GM18873 (cell line): ENCODE results near the gene ATP6V0D1.
A peak's percentile ranks its signal among the peaks of the same experiment; 100 is the strongest.
"Not testable (repeated sequence)": the region's sequence is repeated elsewhere in the genome, so short reads cannot be mapped to it uniquely, and the experiment has no call there.

Source experiments
- ATAC-seq: cut with Tn5 transposase; IDR thresholded peaks from one replicate; pipeline ENCODE4 v1.9.1; 2021; ENCODE audit warnings: mild to moderate bottlenecking, moderate library complexity, moderate number of reproducible peaks; ENCODE audit not compliant: unreplicated experiment, low FRiP score

Gene ATP6V0D1

DNA sequence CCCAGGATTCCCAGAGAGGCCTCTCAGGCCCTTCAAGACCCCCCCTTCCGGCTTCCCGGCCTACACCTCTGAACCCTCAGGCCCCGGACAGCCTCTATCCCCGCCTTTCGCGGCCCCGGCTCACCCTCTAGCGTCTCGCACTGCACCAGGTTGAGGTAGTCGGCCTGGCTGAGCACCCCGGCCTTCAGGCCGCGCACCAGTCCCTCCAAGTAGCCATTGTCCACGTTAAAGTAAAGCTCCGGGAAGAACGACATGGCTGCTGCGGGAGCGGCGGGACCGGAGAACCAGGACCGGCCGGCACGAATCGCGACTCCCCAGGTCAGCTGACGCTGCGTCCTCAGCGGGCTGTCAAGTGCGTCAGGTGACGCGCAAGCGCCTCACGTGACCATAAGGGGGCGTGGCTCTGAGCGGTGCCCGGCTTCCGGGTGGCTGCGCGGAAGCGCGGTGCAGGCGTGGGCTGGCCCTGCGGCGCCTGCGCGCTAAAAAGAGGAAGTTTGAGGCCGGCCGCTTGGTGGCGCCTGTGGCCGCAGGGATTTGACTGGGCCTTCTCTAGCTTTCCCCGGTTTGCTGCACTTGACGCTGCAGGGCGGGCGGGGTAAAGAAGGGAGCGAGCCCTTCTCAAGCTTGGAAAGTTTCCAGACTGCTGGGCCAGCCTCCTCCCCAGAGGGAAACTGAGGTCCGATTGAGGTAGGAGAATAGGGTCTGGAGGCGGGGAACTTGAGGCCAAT is at the start of gene ATP6V0D1:
TSS of gene ATP6V0D1 (minus strand) at position 325 of the 728 bp plus-strand sequence. CDS start at position 254, 71 bp downstream.
- ATAC-seq = peak; percentile 79

DNA sequence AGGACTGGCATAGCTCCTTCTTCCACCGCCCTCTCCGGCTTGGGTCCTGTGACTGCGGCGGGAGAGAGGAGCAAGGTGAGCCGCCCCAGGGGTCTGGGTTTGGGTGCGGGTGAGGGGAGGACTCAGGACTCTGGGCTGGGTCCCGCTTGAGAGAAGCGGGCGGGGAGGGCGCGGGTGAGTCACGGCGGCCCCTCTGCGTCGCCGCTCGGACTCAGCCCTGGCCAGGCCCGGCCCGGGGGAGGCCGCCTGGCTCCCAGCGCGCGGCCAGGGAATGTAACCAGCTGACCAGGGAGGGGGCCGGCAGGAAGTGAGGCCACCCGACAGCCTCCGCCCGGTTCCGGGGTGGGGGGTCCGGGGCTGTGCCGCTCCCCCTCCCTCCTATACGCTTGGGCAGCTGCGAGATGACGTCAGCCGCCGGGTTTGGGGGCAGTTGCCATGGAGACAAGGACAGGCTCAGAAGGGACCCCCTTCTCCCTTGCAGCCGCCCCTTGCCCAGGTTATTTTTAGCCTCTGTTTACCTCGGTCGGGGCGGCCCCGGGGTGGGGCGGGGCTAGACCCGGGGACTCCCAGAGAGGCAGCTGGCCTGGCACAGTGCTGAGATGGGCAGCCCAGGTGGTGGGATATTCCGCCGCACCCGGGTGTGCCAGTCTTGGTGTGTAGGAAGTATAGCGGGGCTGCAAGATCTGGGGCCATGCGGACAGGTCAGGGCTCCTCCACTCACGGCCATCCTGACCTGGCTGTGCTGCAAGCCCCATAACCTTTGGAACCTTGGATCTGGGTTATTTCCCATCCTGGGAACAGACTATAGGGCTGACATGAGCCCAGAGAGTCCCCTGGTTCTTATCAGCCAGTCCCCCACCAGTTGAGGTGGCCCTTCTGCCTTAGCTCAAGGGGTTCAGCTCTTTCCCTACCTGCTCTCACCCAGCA is 49.3 kb upstream of the ATP6V0D1 start:
- peak; percentile 31 for ATAC-seq

DNA sequence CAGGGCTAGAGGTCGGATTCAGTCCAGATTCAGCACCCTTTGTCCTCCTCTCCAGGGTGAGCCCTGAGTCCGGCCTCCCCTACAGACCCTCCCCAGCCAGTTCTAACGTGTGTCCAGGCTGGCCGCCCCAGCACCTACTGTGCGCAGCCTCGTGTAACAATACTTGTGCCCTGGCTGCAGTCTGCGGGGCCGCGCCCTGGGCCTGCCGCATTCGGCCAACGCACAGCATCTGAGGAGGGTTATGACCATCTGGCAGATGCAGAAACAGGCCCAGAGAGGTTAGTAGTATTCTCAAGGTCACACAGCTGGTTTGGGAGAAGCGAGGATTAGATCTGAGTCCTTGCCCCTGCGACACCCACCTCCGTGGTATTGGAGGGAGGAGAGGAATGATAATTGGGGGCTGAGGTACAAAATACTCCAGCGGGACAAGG is 48.6 kb upstream of the ATP6V0D1 start:
- no peak for ATAC-seq

DNA sequence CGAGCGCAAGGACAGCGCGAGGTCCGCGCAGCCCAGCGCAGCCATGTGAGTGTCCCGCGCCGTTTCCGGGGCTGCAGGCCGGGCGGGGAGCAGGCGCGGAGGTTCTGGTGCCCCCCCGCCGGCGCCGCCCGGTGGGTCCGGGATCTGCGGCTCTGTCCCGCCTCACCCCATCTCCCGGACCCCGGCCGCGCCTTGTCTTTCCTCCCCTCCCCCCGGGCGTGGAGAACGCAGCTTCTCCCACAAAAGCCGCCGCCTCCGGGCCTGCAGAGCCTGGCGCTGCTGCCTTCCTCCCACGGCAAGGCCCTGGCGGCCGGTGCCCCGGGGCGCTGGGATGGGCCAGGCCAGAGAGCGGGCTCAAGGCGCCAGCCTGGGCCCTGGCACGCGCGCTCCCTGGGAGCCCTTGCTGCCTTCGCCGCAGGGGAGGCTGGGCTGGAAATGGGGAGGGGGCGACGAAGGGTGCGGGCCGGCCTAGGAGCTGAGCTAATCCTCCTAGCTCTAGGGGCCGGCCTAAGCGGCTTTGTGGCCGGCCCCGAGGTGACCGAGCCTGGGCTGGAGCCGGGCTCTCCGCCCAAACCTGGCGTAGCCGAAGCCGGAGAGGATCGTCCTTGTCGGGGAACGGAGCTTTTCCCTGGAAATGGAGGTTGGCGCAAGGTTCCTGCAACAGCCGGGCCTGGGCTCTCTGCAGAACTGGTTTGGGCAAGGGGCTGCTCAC is 48.1 kb upstream of the ATP6V0D1 start:
- ATAC-seq = no peak

DNA sequence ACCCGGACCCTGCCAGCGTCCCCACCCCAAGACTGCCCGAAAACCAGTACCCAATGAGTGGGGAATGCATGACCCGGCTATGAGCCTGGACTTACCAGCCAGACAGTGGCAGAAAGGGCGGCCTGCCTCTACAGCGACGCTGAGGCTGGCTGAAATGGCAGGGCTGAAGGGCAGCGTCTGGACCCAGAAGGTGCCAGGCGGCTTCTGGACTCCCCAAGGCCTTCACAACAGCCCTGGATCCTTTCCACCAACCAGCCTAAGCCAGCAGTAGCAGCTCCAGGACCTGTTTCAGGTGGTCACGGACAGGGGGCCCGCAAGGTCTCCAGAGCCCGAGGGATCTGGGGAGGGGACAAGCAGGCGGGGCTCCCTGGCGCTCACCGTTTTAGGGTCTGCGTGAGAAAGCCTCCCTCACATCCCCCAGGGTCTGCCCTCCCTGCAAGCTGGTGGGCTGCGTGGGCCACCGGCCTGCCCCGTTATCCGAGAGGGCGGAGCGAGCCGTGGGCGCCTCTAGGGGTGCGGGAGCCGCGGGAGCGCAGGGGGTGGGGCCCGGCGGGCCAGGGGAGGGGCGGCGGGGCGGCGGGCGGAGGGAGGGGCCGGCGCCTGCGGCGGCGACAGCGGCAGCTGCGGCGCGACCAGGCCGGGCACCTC is 47.4 kb upstream of the ATP6V0D1 start, which contains the start of gene RIPOR1:
TSS of gene RIPOR1 (plus strand) at position 608 of the 648 bp plus-strand sequence. CDS start 9,618 bp downstream, outside the sequence.
- no peak for ATAC-seq

DNA sequence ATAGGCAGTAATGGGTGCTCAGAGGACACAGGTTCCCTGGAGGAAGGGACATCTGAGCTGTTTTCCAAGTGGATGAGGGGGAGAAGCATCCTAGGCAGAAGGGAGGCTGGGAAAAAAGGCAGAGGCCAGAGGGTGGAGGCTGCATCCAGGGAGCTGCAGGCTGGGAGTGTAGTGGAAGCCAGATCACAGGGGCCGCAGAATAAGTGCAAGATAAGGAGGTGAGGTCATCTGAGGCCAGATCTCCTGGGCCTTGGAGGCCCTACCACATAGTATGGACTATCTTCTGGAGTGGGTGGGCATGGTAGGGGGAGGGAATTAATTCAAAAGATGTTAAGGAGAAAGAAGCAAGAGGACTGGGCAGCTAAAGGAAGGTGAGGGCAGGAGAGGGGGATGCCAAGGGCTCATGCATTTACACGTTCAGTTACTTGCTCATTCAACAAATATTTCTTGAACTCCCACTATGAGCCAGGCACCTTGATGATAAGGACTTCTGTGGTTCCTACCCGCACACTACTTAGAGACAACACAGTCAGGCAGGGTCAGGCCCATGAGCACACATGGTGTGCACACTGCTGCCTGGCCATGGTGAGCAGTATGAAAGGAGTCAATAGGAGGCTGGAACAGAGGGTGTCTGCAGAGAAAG is 45.3 kb upstream of the ATP6V0D1 start:
- ATAC-seq = no peak

DNA sequence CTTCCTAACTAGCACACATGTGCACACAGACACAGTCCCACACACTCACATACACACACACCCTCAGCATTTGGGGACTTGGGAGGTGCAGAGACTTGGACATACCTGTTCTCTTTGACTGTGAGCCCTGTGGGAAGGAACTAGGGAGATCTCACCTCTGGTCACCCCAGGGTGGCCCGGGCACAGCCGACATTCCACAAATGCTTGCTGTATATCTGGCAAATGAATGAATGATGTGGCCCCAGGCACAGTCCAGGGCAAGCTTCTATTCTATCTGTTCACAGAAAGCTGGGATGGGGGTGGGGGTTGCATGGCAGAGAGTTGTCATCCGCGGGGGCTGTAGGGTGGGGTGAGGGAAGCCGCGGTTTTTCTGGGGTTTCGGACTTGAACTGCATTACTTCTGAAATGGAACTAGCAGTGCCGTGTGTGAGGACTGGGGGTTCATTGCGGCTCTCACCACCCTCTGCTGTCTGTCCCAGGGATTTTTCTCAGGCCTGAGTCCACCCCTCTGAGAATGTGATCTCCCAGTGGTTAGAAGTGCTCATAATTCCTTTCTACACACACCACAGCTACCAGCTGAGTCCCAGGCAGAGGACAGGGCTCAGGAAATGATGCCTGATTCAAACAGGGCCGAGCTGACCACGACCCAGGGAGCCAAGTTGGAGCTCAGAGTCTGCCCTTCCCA is 44.4 kb upstream of the ATP6V0D1 start:
- ATAC-seq = no peak

DNA sequence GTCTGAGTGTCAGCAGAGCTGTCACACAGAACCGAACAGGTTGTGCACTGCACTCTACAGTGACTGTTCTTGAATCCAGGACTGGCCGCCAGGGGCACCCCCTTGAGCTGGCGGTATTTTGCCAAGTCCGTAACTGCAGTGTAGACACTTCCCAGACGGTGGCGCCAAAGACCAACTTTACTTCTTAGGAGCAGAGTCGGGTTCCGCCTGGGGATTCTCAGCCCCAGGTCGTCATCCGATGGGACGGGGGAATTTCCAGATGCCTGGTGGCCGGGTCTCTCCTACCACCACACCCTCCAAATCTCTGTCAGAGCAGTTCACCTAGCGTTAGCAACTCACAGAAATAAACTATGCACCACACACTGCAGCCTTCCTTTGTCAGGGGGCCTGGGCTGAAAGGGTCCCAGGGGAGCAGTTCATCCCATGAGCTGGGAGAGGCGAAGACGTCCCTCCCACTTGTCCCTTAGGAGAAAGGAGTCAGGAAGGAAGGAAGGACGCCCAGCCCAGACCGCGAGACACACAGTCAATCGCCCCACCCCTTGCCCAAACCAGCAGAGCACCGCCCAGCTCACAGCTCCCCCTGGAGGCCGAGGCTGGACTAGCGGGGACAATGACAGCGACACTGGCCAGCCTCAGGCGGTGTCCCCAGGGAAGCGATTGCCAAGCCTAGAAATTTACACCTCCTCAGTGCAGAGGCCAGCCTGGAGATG is 40.3 kb upstream of the ATP6V0D1 start:
- ATAC-seq = peak; percentile 70

DNA sequence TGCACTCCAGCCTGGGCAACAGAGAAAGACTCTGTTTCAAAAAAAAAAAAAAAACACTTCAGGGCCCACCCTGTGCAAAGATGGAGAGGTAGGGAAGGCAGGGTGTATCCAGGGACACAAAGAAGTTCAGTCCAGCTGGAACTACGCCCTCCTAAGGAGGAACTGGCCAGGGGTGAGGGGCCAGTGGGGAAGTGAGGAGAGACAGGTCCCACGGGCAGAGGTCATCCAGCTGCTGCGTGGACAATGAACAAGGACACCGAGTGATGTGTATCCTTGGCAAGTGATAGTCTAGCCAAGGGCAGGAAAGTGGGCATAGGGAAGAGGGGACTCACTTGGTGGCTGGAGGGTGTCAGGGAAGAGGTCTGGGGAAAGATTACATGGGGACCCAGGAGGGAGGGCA is 38.3 kb upstream of the ATP6V0D1 start:
- ATAC-seq = no peak

DNA sequence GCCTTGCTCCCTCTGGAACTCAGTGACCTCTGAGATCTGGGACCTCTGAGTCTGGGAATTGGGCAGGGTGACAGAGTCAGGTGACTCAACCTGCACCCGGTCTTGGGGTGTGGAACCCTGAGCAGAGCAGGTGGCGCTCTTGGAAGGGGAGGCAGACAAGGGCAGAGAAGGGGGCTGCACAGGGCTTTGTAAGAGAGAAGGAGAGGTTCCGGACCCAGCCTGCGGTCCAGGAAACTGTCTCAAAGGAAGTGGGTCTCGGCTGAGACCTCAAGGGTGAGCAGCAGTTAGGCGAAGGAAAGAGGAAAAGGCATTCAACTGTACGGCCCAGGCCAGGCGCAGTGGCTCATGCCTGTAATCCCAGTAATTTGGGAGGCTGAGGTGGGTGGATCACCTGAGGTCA is 37.7 kb upstream of the ATP6V0D1 start:
- no peak for ATAC-seq

DNA sequence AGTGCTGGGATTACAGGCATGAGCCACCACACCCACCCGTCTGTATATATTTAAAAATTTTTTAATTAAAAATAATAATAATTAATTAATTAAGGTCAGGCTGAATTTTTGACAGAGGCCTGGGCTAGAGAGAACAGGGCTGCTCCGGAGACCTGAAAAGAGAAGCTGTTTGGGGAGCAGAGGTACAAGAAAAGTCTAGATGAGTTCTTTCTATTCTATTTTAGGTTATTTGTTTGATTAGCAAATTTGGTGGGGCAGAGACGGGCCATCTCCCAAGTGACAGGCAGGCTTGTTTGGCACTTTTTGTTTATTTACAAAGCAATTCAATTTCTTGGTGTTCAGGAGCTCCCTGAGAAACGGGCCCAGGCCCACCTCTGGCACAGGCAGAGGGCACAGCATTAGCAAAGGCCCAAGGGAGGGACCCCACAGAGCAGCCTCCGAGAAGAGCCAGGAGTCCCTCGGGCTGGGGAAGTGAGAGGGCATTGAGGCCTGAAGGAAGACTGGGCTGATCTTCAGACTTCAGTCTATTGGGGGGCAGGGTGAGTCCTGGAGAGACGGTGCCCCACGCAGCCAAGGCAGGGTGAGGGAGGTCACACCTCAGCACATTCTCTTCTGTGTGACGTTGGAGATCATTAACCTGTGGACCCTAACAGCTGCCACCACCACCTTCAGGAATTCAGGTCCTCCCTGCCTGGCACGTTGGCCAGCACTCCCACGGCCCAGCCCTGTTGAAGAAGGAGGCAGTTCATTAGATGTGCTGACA is 36.9 kb upstream of the ATP6V0D1 start:
- no peak for ATAC-seq

DNA sequence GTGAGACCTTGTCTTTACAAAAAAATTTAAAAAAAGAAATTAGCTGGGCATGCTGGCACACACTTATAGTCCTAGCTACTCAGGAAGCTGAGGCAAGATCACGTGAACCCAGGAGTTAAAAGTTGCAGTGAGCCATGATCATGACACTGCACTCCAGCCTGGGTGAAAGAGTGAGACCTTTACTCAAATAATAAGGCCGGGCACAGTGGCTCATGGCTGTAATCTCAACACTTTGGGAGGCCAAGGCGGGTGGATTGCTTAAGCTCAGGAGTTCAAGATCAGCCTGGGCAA is 36.1 kb upstream of the ATP6V0D1 start:
- no peak for ATAC-seq

DNA sequence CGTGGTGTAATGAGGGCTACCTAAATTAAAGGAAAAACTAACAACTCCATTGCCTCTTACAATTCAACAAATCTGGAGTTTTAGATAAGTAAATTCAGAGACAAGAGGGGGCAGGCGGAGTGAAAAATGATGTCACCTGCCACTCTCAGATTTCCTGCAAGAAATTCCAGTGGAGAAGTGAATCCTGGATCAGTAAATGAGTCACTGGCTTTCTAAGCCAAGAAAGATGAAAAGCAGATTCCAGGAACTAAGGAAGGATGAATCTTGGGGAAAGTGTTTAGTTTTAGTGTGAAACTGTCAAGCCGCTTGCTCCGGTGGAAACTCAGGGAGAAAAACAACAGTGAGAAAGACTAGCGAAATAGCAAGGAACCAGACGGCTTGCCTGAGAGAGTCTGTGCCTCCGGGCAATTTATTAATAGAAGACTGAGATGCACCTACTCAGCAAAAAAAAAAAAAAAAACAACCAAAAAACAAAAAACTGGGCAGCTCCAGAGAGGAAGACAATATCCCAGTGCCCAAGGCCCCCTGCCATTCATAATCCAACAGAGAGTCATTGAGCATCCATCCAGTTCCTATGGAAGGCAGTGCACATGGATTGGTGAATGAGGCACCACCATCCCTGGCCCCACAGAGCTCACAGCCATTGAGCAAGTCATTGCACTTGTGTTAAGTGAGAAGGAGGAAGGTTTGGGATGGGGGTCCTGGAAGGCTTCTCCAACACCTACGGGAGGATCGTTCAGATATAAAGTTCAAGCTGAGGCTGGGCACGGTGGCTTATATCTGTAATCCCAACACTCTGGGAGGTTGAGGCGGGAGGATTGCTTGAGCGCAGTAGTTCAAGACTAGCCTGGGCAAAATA is 35.6 kb upstream of the ATP6V0D1 start:
- no peak for ATAC-seq

DNA sequence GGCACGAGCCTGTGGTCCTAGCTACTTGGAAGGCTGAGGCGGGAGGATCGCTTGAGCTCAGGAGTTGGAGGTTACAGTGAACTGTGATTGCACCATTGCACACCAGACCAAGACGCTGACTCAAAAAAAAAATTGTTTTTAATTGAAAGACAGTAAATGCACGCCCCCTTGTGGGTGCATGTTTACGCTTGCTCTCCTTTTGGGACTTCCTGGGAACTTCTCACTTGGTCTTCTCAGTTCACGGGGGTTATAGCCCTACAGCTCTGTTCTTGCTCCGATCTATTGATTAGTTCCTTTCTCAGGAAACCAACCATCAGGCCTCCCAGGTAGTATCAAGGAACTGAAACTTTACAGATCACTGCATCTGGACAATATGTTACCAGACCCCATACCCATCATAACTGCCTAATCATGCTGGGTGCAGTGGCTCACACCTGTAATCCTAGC is 33.4 kb upstream of the ATP6V0D1 start:
- ATAC-seq = no peak

DNA sequence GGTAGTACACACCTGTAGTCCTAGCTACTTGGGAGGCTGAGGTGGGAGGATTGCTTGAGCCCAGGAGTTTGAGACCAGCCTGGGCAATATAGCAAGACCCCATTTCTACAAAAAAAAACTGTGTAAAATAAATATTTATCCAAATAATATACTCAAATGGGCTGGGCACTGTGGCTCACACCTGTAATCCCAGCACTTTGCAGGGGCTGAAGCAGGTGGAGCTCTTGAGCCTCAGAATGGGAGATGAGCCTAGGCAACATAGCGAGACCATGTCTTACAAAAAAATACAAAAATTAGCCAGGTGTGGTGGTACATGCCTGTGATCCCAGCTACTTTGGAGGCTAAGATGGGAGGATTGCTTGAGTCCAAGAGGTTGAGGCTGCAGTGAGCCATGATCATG is 32.9 kb upstream of the ATP6V0D1 start:
- ATAC-seq = not testable (repeated sequence)

DNA sequence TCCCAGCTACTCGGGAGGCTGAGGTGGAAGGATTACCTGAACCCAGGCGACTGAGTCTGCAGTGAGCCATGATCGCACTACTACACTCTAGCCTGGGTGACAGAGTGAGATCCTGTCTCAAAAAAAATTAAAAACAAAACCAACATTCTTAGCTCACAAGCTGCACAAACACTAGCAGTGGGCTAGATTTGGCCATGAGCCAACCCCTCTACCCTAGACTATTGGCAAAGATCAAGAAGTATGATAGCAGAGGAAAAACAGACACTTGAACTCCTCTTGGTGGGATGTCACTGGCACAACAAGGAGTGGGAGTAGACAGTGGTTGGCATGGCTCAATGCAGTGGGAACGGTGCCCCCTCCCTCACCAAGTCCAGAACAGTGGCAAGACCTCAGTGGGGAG is 28.1 kb upstream of the ATP6V0D1 start:
- no peak for ATAC-seq

DNA sequence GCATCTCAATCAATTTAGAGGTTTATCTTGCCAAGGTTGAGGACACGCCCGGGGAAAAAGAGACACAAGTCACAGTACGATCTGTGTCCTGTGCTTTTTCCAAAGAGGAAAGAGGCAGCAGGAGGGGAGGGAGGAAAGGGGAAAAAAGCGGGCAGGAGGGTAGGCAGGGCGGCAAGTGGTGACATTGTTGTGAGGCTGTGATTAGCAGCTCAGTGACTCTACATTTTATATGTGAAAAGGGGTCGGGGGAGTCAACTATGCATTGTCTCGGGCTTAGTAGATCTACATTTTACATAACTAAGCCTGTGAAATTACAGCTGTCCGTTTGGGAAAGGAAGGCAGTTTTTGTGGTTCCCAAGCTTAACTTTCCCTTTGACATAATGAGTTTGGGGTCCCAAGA is 25.5 kb upstream of the ATP6V0D1 start:
- no peak for ATAC-seq
